ENCODE data around the gene COL17A1.

DNA sequence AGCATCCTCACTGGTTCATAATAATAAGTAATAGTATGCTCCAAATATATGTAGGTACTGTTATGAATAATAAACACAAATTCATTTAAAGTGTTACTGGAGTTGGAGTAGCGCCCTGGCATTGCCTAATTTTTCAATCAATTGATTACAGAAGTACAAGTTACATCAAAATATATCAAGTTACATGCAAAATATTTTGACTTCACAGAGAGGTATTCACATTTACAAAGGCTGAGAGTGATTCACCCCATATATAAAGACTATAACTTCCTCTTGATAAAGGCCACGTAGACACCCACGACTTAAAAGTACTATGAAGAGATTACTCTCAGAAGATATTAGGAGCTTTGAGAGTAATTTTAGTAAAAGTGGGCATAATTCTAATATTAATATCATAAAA, 13.6 kb upstream of the COL17A1 start:
- TF ChIP-seq, protein P1, sequence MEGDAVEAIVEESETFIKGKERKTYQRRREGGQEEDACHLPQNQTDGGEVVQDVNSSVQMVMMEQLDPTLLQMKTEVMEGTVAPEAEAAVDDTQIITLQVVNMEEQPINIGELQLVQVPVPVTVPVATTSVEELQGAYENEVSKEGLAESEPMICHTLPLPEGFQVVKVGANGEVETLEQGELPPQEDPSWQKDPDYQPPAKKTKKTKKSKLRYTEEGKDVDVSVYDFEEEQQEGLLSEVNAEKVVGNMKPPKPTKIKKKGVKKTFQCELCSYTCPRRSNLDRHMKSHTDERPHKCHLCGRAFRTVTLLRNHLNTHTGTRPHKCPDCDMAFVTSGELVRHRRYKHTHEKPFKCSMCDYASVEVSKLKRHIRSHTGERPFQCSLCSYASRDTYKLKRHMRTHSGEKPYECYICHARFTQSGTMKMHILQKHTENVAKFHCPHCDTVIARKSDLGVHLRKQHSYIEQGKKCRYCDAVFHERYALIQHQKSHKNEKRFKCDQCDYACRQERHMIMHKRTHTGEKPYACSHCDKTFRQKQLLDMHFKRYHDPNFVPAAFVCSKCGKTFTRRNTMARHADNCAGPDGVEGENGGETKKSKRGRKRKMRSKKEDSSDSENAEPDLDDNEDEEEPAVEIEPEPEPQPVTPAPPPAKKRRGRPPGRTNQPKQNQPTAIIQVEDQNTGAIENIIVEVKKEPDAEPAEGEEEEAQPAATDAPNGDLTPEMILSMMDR (optimal IDR thresholded peaks at IDR 0.05 in 1 of 3, IDR thresholded peaks at IDR 0.05 in 1 of 3, conservative IDR thresholded peaks at IDR 0.05 in 1 of 3; ENCODE audit: extremely low read depth in 1 of 3, insufficient read depth in 2 of 3, low read length in 3 of 3) = no peak
- no peak for TF ChIP-seq EZH2 (IDR thresholded peaks at IDR 0.05; ENCODE audit: low read length)
